ENCODE measurements around the gene DLST. TPM values are rescaled to one million over a fixed set of nuclear protein-coding genes. Genes with fewer than 3 reads are reported as not detected.
A peak's percentile ranks its signal among the peaks of the same experiment; 100 is the strongest.

The DLST gene
- total and polyA plus RNA-seq, 7 donors, result 66.1 to 114 (median 72.4) TPM

- Histone ChIP-seq H3K36me3 (no peaks in the 10 kb centered on the region), H3K27me3 (no peaks in the 10 kb centered on the region), H3K27ac (no peak overlapping the region), H3K4me1 (peaks cover 0 to 10% (median 7%) of the 10 kb centered on the region in 4 donors), H3K4me3 (no peak overlapping the region), H3K9me3 (no peaks in the 10 kb centered on the region)
- 64 to 67% methylated on average over 10 of the region's 10 CpGs for WGBS, 2 donors
- no peak for DNase-seq
- TF ChIP-seq EP300 (IDR thresholded peaks at IDR 0.05) (no peak), POLR2A (IDR thresholded peaks at IDR 0.05) (no peak), POLR2AphosphoS5 (IDR thresholded peaks at IDR 0.05) (no peak), CTCF (IDR thresholded peaks at IDR 0.05) (no peak)
- intact Hi-C loops (cut with DNase I), result no loop called here
These were observed 21.8 kb upstream of the DLST start for GRCh38 chr14:74859757-74860552.

GRCh38 chr14:74860899-74861733 lies 20.6 kb upstream of the DLST start:
- no peak for TF ChIP-seq EP300 (IDR thresholded peaks at IDR 0.05)
- TF ChIP-seq POLR2A (IDR thresholded peaks at IDR 0.05), result no peak
- peak; percentile 58 to 89 (median 74) for TF ChIP-seq CTCF (IDR thresholded peaks at IDR 0.05)
- TF ChIP-seq POLR2AphosphoS5 (IDR thresholded peaks at IDR 0.05), result peak in 1 of 4 donors; percentile 38
- Histone ChIP-seq H3K36me3 (no peaks in the 10 kb centered on the region), H3K27me3 (no peaks in the 10 kb centered on the region), H3K4me1 (peaks cover 0 to 10% (median 7%) of the 10 kb centered on the region in 4 donors), H3K9me3 (no peaks in the 10 kb centered on the region), H3K4me3 (no peak overlapping the region), H3K27ac (no peak overlapping the region)
- WGBS, 2 donors, result 25 to 33% methylated on average over 7 of the region's 7 CpGs
- peak; percentile 92 for DNase-seq
- intact Hi-C loops (cut with DNase I), result loop anchor here (1.0 kb wide), 1 partner anchor 44 kb away; no protein-coding TSS in a partner anchor

DNA sequence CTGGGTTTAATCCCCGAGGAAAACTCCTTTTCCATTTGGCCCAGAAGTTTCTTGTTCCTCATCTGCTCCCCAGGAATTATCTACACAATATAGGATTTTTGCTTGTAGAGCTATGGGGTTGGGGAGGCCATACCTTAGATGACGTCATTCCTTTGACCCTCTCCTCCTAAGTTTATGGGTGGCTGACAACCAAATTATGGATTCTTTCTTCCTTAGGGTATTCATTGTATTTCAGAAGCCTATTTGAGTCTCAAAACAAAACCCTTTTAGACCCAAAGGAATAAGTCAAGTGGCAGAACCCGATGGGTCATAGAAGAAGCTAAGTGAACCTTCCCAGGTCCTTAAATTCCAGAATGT lies 20.0 kb upstream of the DLST start:
- H3K9me3 ChIP-seq, result no peaks in the 10 kb centered on the region
- peaks cover 0 to 10% (median 7%) of the 10 kb centered on the region in 4 donors for H3K4me1 ChIP-seq
- DNase-seq, result no peak
- no peak for TF ChIP-seq EP300 (IDR thresholded peaks at IDR 0.05)
- TF ChIP-seq POLR2A (IDR thresholded peaks at IDR 0.05), result no peak
- no peak for TF ChIP-seq POLR2AphosphoS5 (IDR thresholded peaks at IDR 0.05)
- TF ChIP-seq CTCF (IDR thresholded peaks at IDR 0.05), result no peak
- 67 to 80% methylated on average over 3 of the region's 3 CpGs for WGBS, 2 donors
- H3K4me3 ChIP-seq, result no peak overlapping the region
- H3K27ac ChIP-seq, result no peak overlapping the region
- intact Hi-C loops (cut with DNase I), result loop anchor here (1.0 kb wide), 1 partner anchor 44 kb away; no protein-coding TSS in a partner anchor
- no peaks in the 10 kb centered on the region for H3K36me3 ChIP-seq
- H3K27me3 ChIP-seq, result no peaks in the 10 kb centered on the region

DNA sequence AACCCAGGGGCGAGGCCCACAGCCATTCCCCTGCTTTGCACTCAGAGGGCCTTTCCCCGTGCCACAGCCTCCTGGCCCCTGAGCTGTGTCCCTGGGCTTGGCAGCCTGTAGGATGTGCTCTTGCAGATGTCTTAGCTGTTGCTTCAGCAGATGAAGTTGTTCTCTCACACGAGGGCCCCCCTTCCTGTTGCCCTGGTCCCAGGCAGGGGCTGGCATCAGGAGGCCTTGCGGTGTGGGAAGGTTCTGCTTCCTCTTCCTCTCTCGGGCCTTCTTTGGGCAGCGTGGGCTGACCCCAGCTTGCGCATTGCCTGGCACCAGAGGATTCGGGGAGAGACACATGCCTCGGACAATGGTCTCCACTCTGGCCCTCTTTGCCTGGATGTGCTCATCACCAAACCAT lies 18.4 kb upstream of the DLST start:
- Histone ChIP-seq H3K4me3 (no peak overlapping the region), H3K36me3 (no peaks in the 10 kb centered on the region), H3K4me1 (peaks cover 0 to 10% (median 7%) of the 10 kb centered on the region in 4 donors), H3K9me3 (no peaks in the 10 kb centered on the region), H3K27me3 (no peaks in the 10 kb centered on the region), H3K27ac (no peak overlapping the region)
- WGBS, 2 donors, result 69 to 86% methylated on average over 9 of the region's 9 CpGs
- no peak for TF ChIP-seq CTCF (IDR thresholded peaks at IDR 0.05)
- no peak for TF ChIP-seq POLR2AphosphoS5 (IDR thresholded peaks at IDR 0.05)
- no peak for TF ChIP-seq EP300 (IDR thresholded peaks at IDR 0.05)
- TF ChIP-seq POLR2A (IDR thresholded peaks at IDR 0.05), result no peak
- DNase-seq, result no peak
- intact Hi-C loops (cut with DNase I), result no loop called here

Data from sigmoid colon (tissue), 7 donors.